Ishikawa (cell line): Measurements from ENCODE around the gene TMEM232.

Experiments used
- CEBPB ChIP-seq: IDR thresholded peaks from 2 replicates; pipeline ENCODE4 v1.6.1; 2012
- CREB1 ChIP-seq: IDR thresholded peaks from 2 replicates; pipeline ENCODE4 v1.6.1; 2012; ENCODE audit warnings: low read depth
- EGR1 ChIP-seq: IDR thresholded peaks from 2 replicates; pipeline ENCODE4 v1.6.1; 2012
- EP300 ChIP-seq: IDR thresholded peaks from 2 replicates; pipeline ENCODE4 v1.6.1; 2012; ENCODE audit warnings: borderline replicate concordance
- FOXM1 ChIP-seq: IDR thresholded peaks from 2 replicates; pipeline ENCODE4 v1.6.1; 2012; ENCODE audit warnings: low read depth, borderline replicate concordance
- NFIC ChIP-seq: IDR thresholded peaks from 2 replicates; pipeline ENCODE4 v1.6.1; 2012
- RAD21 ChIP-seq: IDR thresholded peaks from 2 replicates; pipeline ENCODE4 v1.6.1; 2012; ENCODE audit warnings: low read depth
- TAF1 ChIP-seq: IDR thresholded peaks from 2 replicates; pipeline ENCODE4 v1.6.1; 2012; ENCODE audit warnings: low read depth, mild to moderate bottlenecking
- TCF12 ChIP-seq: IDR thresholded peaks from 2 replicates; pipeline ENCODE4 v1.6.1; 2012; ENCODE audit warnings: low read depth
- TEAD4 ChIP-seq: IDR thresholded peaks from 2 replicates; pipeline ENCODE4 v1.6.1; 2012
- YY1 ChIP-seq: IDR thresholded peaks from 2 replicates; pipeline ENCODE4 v1.6.1; 2012; ENCODE audit warnings: low read depth
- ZBTB7A ChIP-seq: IDR thresholded peaks from 2 replicates; pipeline ENCODE4 v1.6.1; 2012; ENCODE audit warnings: low read depth
- TF ChIP-seq, protein P1 (sequence below): IDR thresholded peaks from 2 replicates; pipeline ENCODE4 v1.6.1; 2012
- TF ChIP-seq, protein P2 (sequence below): IDR thresholded peaks from 2 replicates; pipeline ENCODE4 v1.6.1; 2012; ENCODE audit warnings: low read depth, mild to moderate bottlenecking
- TF ChIP-seq, protein P3 (sequence below): IDR thresholded peaks from 2 replicates; pipeline ENCODE4 v1.6.1; 2012

Gene TMEM232

DNA sequence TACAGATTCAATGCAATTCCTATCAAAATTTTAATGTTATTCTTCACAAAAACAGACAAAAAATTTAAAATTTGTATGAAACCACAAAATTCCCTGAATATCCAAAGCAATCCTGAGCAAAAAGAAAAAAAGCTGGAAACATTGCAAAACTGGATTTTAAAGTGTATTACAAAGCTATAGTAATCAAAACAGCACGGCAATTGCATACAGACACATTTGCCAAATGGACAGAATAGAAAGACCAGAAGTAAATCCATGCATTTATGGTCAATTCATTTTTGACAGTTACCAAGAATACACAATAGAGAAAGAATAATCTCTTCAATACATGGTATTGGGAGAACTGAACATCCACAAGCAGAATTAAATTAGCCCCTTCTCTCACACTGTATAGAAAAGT is 110.5 kb downstream of the TMEM232 start:
- TF ChIP-seq CREB1 (no peak), TAF1 (no peak)
- TF ChIP-seq, protein P1, sequence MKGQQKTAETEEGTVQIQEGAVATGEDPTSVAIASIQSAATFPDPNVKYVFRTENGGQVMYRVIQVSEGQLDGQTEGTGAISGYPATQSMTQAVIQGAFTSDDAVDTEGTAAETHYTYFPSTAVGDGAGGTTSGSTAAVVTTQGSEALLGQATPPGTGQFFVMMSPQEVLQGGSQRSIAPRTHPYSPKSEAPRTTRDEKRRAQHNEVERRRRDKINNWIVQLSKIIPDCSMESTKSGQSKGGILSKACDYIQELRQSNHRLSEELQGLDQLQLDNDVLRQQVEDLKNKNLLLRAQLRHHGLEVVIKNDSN = no peak

DNA sequence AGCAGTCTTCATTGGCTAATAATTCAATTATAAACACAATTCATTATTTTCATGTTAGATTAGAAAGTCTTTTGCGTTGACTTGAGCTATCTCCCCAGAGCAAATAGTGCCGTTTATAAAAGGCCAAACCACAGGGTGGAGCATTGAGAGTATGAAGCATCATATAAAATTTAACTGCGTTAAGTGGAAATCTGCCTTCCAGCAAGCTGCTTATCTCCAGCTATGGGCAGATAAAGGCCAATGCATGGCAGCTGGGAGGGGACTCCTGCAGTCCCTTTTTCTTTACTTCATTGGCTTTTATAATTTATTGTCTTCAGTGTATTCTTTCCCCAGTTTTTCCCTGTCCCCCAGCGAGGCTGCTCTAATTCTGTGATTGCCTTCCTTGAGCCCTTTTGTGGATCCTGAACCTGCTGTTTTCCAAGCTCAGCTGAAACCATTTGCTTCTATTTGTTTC is 113.7 kb downstream of the TMEM232 start:
- no peak for TF ChIP-seq CEBPB

DNA sequence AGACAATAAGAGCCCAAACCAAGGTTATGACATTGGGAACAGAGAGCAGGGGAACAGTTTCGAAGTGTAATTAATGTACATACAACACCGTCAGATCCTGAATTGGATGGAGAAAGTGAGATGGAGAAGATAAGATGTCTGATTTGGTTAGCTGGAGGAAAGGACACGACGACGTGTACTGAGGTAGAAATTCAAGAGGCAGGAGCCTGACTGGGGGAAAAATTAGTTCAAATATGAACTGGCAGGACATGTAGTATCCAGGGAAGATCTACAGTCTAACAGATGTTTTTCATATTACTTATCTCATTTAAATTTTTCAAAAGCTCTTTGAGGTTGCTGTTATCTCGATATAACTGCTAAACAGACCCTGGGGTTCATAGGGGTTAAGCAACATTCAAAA is 114.7 kb downstream of the TMEM232 start:
- TF ChIP-seq YY1 = no peak
- no peak for TF ChIP-seq RAD21

DNA sequence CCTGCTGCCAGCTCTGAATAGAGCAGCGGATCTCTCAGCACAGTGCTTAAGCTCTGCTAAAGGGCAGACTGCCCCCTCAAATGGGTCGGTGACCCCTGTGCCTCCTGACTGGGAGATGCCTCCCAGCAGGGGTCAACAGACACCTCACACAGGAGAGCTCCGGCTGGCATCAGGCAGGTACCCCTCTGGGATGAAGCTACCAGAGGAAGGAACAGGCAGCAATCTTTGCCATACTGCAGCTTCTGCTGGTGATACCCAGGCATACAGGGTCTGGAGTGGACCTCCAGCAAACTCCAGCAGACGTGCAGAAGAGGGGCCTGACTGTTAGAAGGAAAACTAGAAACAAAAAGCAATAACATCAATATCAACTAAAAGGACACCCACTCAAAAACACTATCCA is 131.6 kb downstream of the TMEM232 start:
- TF ChIP-seq FOXM1 (no peak), YY1 (no peak), RAD21 (no peak), TAF1 (no peak), EP300 (no peak), EGR1 (no peak), NFIC (no peak), TEAD4 (no peak), TCF12 (no peak), ZBTB7A (no peak), CREB1 (no peak), CEBPB (no peak)
- TF ChIP-seq, protein P1 = no peak
- TF ChIP-seq, protein P2, sequence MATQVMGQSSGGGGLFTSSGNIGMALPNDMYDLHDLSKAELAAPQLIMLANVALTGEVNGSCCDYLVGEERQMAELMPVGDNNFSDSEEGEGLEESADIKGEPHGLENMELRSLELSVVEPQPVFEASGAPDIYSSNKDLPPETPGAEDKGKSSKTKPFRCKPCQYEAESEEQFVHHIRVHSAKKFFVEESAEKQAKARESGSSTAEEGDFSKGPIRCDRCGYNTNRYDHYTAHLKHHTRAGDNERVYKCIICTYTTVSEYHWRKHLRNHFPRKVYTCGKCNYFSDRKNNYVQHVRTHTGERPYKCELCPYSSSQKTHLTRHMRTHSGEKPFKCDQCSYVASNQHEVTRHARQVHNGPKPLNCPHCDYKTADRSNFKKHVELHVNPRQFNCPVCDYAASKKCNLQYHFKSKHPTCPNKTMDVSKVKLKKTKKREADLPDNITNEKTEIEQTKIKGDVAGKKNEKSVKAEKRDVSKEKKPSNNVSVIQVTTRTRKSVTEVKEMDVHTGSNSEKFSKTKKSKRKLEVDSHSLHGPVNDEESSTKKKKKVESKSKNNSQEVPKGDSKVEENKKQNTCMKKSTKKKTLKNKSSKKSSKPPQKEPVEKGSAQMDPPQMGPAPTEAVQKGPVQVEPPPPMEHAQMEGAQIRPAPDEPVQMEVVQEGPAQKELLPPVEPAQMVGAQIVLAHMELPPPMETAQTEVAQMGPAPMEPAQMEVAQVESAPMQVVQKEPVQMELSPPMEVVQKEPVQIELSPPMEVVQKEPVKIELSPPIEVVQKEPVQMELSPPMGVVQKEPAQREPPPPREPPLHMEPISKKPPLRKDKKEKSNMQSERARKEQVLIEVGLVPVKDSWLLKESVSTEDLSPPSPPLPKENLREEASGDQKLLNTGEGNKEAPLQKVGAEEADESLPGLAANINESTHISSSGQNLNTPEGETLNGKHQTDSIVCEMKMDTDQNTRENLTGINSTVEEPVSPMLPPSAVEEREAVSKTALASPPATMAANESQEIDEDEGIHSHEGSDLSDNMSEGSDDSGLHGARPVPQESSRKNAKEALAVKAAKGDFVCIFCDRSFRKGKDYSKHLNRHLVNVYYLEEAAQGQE = no peak
- TF ChIP-seq, protein P3, sequence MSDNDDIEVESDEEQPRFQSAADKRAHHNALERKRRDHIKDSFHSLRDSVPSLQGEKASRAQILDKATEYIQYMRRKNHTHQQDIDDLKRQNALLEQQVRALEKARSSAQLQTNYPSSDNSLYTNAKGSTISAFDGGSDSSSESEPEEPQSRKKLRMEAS = no peak

DNA sequence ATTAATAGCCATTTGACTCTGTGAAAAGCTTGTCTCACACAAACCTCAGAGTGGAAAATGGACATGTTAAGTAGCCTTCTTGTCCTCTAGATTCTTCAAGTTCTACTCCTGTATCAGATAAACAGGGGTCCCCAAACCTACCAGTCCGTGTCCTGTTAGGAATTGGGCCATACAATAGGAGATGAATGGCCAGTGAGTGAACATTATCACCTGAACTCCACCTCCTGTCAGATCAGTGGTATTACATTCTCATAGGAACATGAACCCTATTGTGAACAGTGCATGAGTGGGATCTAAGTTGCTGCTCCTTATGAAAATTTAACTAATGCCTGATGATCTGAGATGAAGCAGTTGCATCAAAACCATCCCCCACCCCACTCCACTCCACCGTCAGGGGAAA is 136.3 kb downstream of the TMEM232 start:
- TF ChIP-seq RAD21 = peak; percentile 50; the same call in 1 of the 2 replicates
- TF ChIP-seq TEAD4 = no peak

DNA sequence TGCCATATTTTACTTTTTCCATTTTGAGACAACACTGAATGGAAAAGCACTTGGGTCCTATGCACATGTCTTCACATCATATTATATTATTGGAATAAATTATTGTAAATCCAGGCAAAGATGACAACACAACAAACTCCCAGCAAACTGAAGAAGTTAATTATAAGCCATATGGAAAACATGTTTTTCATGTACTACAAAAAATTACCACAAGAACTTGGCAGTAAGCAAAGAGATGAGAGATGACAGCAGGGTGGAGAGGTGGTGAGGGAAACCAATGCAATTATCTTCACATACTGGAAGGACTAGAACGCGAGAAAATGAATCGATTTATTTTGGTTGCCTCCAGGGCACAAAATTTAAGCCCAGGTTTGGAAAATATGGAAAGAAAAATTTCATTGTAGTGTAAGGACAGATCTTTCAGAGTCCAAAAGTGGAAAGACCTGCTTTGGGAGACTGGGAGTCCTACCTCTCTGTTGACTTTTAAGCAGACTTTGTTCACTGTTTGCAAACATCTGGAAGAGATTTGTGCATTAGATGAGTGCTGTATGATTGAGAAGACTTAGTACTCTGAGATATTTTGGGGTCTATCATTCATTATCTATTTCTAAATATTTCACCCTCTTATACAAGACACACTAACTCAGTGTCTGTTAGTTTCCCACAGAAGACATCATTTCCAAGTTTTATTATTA is 138.0 kb downstream of the TMEM232 start:
- TF ChIP-seq ZBTB7A (no peak), NFIC (no peak), TEAD4 (no peak)
- TF ChIP-seq, protein P2 = no peak
- TF ChIP-seq, protein P3 = no peak

DNA sequence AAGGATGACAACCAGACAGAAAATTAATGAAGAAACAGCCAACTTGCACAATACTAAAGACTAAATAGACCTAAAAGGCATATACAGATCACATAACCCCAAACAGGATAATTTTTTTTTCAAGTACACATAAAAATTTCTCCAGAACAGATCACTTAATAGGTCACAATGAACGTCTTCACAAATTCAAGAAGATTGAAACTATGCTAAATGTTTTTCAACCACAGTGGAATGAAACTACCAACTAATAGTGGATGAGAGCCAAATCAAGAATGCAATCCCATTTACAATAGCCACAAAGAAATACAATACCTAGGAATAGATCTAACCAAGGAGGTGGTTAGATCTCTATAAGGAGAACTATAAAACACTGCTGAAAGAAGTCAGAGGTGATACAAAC is 145.8 kb downstream of the TMEM232 start:
- no peak for TF ChIP-seq FOXM1
- no peak for TF ChIP-seq YY1
- no peak for TF ChIP-seq TCF12
- TF ChIP-seq, protein P2 = no peak
- TF ChIP-seq, protein P3 = no peak
- no peak for TF ChIP-seq NFIC
- TF ChIP-seq CEBPB = no peak
- no peak for TF ChIP-seq CREB1
